CD4-positive, alpha-beta T cell (primary cell): ENCODE results near the gene VPS13D. TPM values are rescaled to one million over a fixed set of nuclear protein-coding genes. Genes with fewer than 3 reads are reported as not detected.

Experiments used
- ATAC-seq: fragments of 200-7000 bp; cut with Tn5 transposase; one replicate; pipeline ENCODE4 v1.10.0; 2022; ENCODE audit warnings: mild to moderate bottlenecking; ENCODE audit not compliant: poor library complexity
- CTCF ChIA-PET: fragments of 350-600 bp; sonication (Branson Sonifier 250); formaldehyde crosslinking; loops from one replicate; lab custom pipeline; 2021; ENCODE audit warnings: antibody characterized with exemption, inconsistent platforms; lab: Charles Lee
- POLR2A ChIA-PET: fragments of 350-600 bp; sonication (Branson Sonifier 250); formaldehyde crosslinking; loops from one replicate; lab custom pipeline; 2021; ENCODE audit warnings: antibody characterized with exemption, inconsistent platforms; lab: Charles Lee
- DNase-seq, 14 experiments: peaks; one replicate each; pipeline ENCODE4 v3.0.0-alpha.2; 2013 to 2020; ENCODE audit warnings: mixed read lengths in 2 of 14
- H3K27ac ChIP-seq, 2 donors: one replicate each; pipeline versions ENCODE4 v1.5.1 to v1.7.0; 2013; ENCODE audit warnings: low read length in 2 of 2, low read depth in 1 of 2, mild to moderate bottlenecking in 1 of 2
- H3K27me3 ChIP-seq, 2 experiments: 1 replicate in 1 of 2; 2 replicates in 1 of 2; pipeline versions ENCODE4 v1.6.1 to v1.7.0; 2013; ENCODE audit warnings: low read length in 2 of 2, control low read depth in 1 of 2, mild to moderate bottlenecking in 1 of 2, moderate library complexity in 1 of 2; ENCODE audit not compliant: insufficient read depth in 2 of 2, control insufficient read depth in 1 of 2
- H3K36me3 ChIP-seq: one replicate; pipeline ENCODE4 v1.6.1; 2013; ENCODE audit warnings: low read length, control low read depth; ENCODE audit not compliant: insufficient read depth
- H3K4me1 ChIP-seq: one replicate; pipeline ENCODE4 v1.6.1; 2013; ENCODE audit warnings: low read length, control low read depth; ENCODE audit not compliant: insufficient read depth
- H3K4me3 ChIP-seq: one replicate; pipeline ENCODE4 v1.5.1; 2013; ENCODE audit warnings: mild to moderate bottlenecking, low read length, moderate library complexity
- H3K9me3 ChIP-seq, 2 experiments: 1 replicate in 1 of 2; 2 replicates in 1 of 2; pipeline versions ENCODE4 v1.6.1 to v1.7.0; 2013; ENCODE audit warnings: low read length in 2 of 2, mild to moderate bottlenecking in 2 of 2, control low read depth in 1 of 2, moderate library complexity in 1 of 2; ENCODE audit not compliant: control insufficient read depth in 1 of 2, insufficient read depth in 1 of 2
- H3K27ac Mint-ChIP-seq: one replicate; pipeline ENCODE4 v1.8.0; 2020; ENCODE audit warnings: mixed read lengths
- H3K27me3 Mint-ChIP-seq: one replicate; pipeline ENCODE4 v1.8.0; 2021; ENCODE audit warnings: mixed read lengths
- H3K36me3 Mint-ChIP-seq: one replicate; pipeline ENCODE4 v1.8.0; 2021; ENCODE audit warnings: low read depth, mixed read lengths
- H3K4me1 Mint-ChIP-seq: one replicate; pipeline ENCODE4 v1.8.0; 2021; ENCODE audit warnings: low read depth, mixed read lengths
- H3K4me3 Mint-ChIP-seq: one replicate; pipeline ENCODE4 v1.8.0; 2020; ENCODE audit warnings: mild to moderate bottlenecking, mixed read lengths
- H3K9me3 Mint-ChIP-seq: one replicate; pipeline ENCODE4 v1.8.0; 2020; ENCODE audit warnings: mixed read lengths
- CTCF ChIP-seq: fragments of 200-600 bp; IDR thresholded peaks from one replicate; pipeline ENCODE4 v1.8.0; 2022; ENCODE audit warnings: antibody characterized with exemption, mild to moderate bottlenecking
- intact Hi-C, 2 experiments: fragments of 100-400 bp; cut with DNase I in 1 of 2; cut with micrococcal nuclease in 1 of 2; formaldehyde crosslinking; loops; one replicate each; pipeline versions ENCODE4 v1.15.1 to v1.9.0; 2023 to 2025; cut with DNase I, micrococcal nuclease
- total RNA-seq, 174 experiments: library from RNA in 2 of 174; stranded (reverse) in 2 of 174; gene quantifications; one replicate each; pipeline ENCODE4 v1.2.3 and lab custom pipeline; 2021 to 2026

Gene VPS13D
- total RNA-seq, 2 experiments from 2014 or later = 63.0 to 67.3 TPM

GRCh38 chr1:12404918-12405317 lies 175.1 kb downstream of the VPS13D start:
- Histone ChIP-seq H3K36me3 (peaks cover 73% of the 10 kb centered on the region), H3K27ac (no peak overlapping the region), H3K4me3 (no peak overlapping the region), H3K9me3 (peaks cover 0 to 2% of the 10 kb centered on the region in 2 experiments), H3K27me3 (no peaks in the 10 kb centered on the region), H3K4me1 (peaks cover 3% of the 10 kb centered on the region)
- Mint-ChIP-seq H3K27me3 (no peaks in the 10 kb centered on the region), H3K36me3 (peaks cover 87% of the 10 kb centered on the region), H3K27ac (no peak overlapping the region), H3K4me1 (peaks cover 40% of the 10 kb centered on the region), H3K9me3 (no peaks in the 10 kb centered on the region), H3K4me3 (no peak overlapping the region)
- intact Hi-C loops = loop anchor here in 1 of 2 experiments (5.0 kb wide), 1 partner anchor 67 kb away; no protein-coding TSS in a partner anchor
- CTCF ChIA-PET = interaction anchor here (1.3 kb wide), 1 partner anchor 215 kb away, joined by 3 read pairs; no protein-coding TSS in a partner anchor
- DNase-seq (no peak), ATAC-seq (no peak)
- POLR2A ChIA-PET = no interaction called here
- TF ChIP-seq CTCF = no peak

- no peak overlapping the region for H3K4me3 Mint-ChIP-seq
- H3K9me3 Mint-ChIP-seq = no peaks in the 10 kb centered on the region
- Histone ChIP-seq H3K27ac (no peak overlapping the region), H3K36me3 (peaks cover 72% of the 10 kb centered on the region), H3K4me1 (peaks cover 3% of the 10 kb centered on the region), H3K4me3 (no peak overlapping the region), H3K27me3 (no peaks in the 10 kb centered on the region), H3K9me3 (peaks cover 0 to 6% of the 10 kb centered on the region in 2 experiments)
- H3K27ac Mint-ChIP-seq = no peak overlapping the region
- no peak for TF ChIP-seq CTCF
- peaks cover 86% of the 10 kb centered on the region for H3K36me3 Mint-ChIP-seq
- ChIA-PET POLR2A (no interaction called here), CTCF (interaction anchor here (1.0 to 1.3 kb wide), 2 partner anchors 196 to 215 kb away, joined by 3 read pairs; no protein-coding TSS in a partner anchor)
- DNase-seq (no peak), ATAC-seq (no peak)
- intact Hi-C loops = loop anchor here in 1 of 2 experiments (5.0 kb wide), 1 partner anchor 67 kb away; no protein-coding TSS in a partner anchor
- no peaks in the 10 kb centered on the region for H3K27me3 Mint-ChIP-seq
- H3K4me1 Mint-ChIP-seq = peaks cover 40% of the 10 kb centered on the region
These were observed 175.7 kb downstream of the VPS13D start for GRCh38 chr1:12405325-12406210.

- peaks cover 0 to 6% of the 10 kb centered on the region in 2 experiments for H3K9me3 ChIP-seq
- H3K9me3 Mint-ChIP-seq = no peaks in the 10 kb centered on the region
- H3K27me3 Mint-ChIP-seq = no peaks in the 10 kb centered on the region
- ChIA-PET CTCF (interaction anchor here (1.0 to 1.5 kb wide), 5 partner anchors 11 to 213 kb away, joined by 3 to 5 read pairs (median 5); no protein-coding TSS in a partner anchor), POLR2A (no interaction called here)
- no peak for ATAC-seq
- H3K4me1 Mint-ChIP-seq = peaks cover 40% of the 10 kb centered on the region
- H3K4me3 ChIP-seq = no peak overlapping the region
- H3K27ac ChIP-seq = no peak overlapping the region
- peaks cover 89% of the 10 kb centered on the region for H3K36me3 Mint-ChIP-seq
- intact Hi-C loops = loop anchor here (1.0 to 5.0 kb wide), 3 partner anchors 66 to 213 kb away; partner anchors contain the start of gene DHRS3 (in 1 of the 2)
- no peaks in the 10 kb centered on the region for H3K27me3 ChIP-seq
- H3K27ac Mint-ChIP-seq = no peak overlapping the region
- peaks cover 63% of the 10 kb centered on the region for H3K36me3 ChIP-seq
- TF ChIP-seq CTCF = no peak
- DNase-seq = no peak
- peaks cover 3% of the 10 kb centered on the region for H3K4me1 ChIP-seq
- no peak overlapping the region for H3K4me3 Mint-ChIP-seq
These were observed 176.6 kb downstream of the VPS13D start for GRCh38 chr1:12406211-12407021.
